Myocyte (in vitro differentiated cells): ENCODE data around the gene ZNF497. TPM values are rescaled to one million over a fixed set of nuclear protein-coding genes. Genes with fewer than 3 reads are reported as not detected.

ENCODE experiments used
- DNase-seq: peaks from one replicate; pipeline ENCODE4 v3.0.0-alpha.2; 2012; ENCODE audit warnings: low read depth
- total RNA-seq: library from RNA; depleted of rRNA; stranded (reverse); fragments of >200 nt; gene quantifications from 2 replicates; pipeline ENCODE4 v1.2.3, GENCODE V29; 2014

ZNF497 gene
- total RNA-seq, 1 donor from 2014 or later, result 1.7 TPM

DNA sequence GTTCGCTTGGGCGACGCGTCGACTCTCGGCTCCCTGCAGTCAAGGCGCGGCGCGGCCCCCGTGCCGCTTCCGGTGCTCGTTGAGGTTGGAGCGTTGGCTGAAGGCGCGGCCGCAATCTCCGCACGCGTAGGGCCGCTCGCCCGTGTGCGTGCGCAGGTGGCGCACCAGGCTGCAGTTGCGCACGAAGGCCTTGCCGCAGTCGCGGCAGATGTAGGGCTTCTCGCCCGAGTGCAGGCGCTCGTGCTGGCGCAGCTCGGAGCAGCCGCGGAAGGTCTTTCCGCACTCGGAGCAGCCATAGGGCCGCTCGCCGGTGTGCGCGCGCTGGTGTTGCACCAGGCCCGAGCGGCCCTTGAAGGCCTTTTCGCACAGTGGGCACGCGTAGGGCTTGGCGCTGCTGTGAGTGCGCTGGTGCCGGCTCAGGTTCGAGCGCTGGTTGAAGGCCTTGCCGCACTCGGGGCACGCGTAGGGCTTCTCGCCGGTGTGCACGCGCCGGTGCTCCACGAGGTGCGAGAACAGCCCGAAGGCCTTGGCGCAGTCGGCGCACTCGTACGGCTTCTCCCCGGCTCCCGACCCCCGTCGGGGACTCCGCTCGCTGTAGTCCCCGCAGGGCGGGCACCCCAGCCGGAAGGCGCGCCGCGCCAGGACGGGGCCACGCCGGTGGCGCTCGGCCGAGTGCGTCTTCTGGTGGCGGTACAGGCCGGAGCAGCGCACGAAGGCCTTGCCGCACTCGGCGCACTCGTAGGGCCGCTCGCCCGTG lies 5.3 kb upstream of the ZNF497 start:
- DNase-seq, result no peak

DNA sequence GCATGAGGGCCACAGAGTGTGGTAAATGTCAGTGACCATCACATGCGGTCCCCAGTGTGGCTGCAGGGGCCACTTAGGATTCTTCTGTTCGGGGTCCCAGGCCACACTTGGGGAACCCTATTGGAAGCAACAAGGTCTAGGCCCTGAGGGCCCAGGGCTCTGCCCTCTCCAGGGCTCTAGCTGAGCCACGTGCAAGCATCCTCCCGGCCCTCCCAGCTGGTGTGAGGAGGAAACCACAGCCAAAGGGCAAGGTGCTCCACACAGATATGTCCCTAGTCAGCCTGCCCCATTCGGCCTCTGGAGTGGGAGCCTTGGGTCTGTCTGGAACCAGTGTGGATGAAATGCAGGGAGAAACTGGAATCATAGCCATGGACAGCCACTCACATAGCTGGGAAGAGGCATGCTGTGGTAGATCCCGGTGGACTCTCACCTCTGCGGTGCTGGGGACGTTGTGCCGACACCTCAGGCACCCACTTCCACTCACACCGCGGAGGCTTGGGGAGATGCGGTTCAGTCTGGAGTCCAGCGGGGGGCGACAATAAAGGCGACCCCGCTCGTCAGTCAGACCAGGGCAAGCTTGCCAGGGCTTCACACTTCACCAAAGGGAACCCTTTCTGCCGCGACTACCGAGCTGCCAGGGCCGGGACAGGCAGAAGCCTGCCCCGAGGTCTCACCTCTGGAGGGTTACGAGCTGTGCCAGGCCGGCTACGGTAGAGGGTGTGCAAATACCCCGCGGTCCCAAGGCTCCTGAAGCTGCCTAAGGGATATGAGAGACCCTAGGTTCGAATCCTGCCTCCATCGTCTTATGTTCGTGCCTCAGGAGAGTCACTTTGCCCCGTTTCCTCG lies 4.3 kb upstream of the ZNF497 start:
- no peak for DNase-seq

DNA sequence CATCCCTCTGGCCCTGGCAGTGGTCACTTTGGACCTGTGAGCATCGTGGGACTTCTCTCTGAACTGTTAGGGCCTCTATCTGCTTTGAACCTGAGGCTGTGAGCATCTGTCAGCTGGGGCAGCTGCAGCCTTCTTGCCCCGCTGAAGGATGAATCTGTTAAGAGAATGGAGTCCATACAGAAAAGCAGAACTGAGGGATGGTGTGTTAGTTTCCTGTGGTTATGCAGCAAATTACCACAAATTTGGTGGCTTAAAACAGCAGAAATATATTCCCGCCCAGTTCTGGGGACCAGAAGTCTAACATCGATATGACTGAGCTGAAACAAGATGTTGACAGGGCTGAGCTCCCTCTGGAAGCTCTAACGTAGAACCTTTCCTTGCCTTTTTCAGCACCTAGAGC lies 1.6 kb upstream of the ZNF497 start:
- DNase-seq, result no peak

DNA sequence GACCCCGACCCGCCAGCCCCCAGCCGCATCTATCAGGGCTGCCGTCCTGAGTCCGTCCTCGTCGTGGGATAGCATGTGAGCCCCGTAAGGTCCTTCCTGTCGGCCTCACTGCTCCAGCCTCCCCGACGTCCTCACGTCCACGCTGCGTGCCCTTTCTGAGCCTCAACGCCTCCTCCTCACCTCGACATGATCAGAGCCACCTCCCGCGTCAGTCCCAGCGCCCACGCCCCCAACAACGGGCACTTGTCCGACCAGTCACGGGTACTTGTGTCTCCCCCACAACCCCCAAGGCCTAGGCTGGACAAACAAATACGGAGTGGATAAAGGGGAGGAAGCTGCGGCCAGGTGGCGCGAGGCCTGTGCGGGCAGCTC lies 665 bp downstream of the ZNF497 start:
- DNase-seq, result peak; percentile 59

DNA sequence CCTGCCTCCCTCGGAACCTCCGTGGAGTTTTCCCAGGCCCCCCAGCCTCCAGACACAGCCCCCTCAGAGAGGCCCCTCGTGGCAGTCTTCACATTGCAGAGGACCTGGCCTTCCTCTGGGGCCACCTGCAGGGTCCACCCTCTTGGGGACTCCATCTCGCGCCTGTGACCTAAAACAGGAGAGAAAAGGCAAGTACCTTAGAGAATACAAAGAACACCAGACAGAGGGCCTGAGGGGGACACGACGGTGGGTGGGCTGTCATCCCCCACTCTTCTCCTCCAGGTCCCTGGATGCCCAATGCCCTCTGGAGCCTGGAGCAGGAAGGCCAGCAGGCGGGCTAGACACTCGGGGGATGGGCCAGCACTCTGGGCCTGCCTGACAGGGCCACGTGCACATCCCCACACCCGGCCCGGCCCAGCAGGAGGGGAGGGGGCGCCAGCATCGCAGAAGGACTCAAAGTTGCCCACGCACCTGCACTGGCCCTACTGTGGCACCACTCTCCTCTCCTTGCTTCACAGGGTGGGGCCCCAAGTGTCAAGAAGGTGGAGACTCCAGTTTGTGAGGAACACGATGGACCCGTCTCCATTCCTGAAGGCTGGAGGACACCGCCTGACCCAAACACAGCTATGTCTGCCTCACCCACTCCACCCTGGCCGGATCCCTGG lies 4.9 kb downstream of the ZNF497 start:
- no peak for DNase-seq

- no peak for DNase-seq
Measured at GRCh38 chr19:58356766-58357480, 5.6 kb downstream of the ZNF497 start.

- peak; percentile 21 for DNase-seq
Measured at GRCh38 chr19:58355908-58356765, 6.4 kb downstream of the ZNF497 start.

DNA sequence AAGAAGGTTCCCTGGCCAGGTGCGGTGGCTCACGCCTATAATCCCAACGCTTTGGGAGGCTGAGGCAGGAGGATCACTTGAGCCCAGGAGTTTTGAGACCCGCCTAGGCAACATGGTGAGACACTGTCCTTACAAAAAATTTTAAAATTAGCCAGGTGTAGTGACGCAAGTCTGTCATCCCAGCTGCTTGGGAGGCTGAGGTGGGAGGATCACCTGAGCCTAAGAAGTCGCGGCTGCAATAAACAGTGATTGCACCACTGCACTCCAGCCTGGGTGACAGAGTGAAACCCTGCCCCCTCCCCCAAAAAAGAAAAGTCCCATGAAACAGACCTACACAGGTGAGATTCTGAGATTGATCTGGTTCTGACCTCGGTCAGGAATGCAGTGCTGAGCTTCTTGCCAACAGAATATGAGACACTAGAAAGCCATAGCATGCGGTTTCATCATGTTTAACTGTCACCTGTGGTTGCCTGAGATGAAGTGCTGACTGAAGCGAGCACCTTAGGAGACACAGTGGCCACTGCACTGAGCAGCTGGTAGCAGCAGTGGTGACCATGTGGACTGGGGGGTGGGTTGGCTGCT lies 7.2 kb downstream of the ZNF497 start:
- DNase-seq, result no peak

DNA sequence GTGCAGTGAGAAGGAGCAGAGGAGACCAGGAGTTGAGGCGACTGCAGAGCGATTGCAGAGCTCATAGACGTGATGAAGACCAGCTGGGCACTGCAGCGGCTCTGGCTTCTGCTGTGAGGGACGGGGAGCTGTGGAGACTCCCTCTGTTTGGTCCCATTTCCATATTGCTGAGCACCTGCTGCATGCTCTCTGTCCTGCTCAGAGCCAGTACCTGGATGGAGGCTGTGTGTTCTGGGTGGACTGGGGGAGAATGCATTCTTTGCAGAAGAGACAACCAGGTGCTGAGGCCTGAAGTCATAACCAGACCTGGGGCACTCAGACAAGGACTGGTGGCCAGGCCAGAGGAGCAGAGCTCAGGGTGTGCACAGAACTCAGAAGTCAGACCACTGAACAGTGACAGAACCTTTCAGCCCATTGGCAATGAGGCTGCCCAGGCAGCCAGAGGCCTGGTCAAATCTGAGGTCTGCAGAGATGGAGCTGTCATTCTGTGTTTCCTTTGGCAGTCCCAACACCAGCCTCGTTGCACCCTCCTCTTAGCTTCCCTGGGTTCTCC lies 8.0 kb downstream of the ZNF497 start:
- DNase-seq, result no peak

GRCh38 chr19:58353717-58354477 lies 8.7 kb downstream of the ZNF497 start:
- no peak for DNase-seq

DNA sequence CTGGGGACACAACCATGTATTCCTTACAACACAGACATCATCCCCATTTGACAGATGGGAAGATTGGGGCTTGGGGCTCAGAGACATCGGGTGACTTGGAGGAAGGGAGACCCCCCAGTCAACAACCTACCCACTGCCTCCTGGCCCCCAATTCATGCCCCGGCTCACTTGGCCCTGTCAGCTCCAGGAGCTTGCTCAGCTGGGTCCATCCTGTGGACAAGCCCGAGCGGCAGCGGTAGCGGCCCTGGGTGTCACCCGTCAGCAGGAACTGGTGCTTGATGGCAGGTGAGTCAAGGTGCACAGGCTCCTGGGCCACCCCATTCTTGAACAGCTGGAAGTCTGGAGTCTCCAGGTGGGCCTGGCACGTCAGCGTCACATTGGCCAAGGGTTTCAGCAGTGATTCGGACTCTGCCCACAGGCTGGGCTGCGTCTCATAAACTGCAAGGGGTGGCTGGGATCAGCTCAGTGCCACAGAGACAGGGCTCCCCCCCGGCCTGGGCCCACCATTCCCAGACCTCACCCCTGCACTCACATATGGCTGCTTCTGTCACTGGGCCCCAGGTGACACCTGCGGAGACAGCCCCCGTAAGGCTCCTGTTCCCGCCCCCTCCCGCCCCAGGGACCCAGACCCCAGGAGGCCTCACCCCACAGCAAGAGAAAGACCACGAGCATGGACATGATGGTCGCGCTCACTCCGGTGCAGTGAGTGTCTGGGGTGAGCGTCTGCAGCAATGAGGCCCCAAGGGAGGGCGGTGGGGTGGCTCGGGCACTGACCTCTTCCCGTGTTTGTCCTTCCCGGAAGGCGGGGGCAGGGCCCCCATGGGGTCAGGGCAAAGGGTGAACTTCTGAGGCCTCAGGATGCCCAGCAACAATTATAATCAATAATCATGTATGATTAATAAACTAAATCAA lies 9.5 kb downstream of the ZNF497 start, which contains the start of gene A1BG:
Gene A1BG (minus strand): TSS at position 733 of the 912 bp plus-strand sequence. CDS start 55 bp downstream, at position 678.
- DNase-seq, result no peak

DNA sequence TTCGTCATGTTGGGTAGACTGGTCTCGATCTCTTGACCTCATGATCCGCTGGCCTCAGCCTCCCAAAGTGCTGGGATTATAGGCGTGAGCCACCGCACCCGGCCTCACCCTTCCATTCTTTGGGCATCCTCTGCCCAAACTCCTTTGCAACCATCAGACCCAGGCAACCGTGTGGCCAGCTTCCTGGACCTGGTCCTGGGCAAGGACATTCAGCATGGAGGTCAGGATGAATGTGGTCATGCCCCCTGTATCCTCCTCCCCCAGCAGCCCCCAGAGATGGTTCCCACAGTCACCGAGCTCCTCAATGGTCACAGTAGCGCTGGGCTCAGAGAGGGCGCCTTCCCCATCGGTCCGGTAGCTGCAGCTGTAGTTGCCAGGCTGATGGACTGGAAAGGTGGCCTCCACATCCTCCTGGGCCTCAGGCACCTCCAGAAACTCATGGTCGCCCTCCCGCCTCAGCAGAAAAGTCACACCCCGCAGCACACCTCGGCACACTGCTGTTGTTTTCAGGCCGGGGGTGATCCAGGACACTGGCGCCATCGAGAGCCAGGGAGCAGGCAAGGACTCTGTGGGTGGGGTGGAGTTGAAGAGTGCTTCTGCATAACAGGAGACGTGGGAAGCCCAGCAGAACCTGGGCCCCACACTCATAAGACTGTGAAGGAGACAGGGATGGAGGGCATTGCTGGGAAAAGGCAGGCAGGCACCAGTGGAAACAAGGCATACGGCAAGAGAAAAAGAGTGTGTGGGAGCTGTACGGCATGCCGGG lies 10.4 kb downstream of the ZNF497 start:
- DNase-seq, result no peak

- DNase-seq, result no peak
Measured at GRCh38 chr19:58351558-58351878, 11.0 kb downstream of the ZNF497 start.

- DNase-seq, result no peak
Measured at GRCh38 chr19:58350871-58351557, 11.5 kb downstream of the ZNF497 start.

GRCh38 chr19:58350001-58350861 lies 12.3 kb downstream of the ZNF497 start:
- DNase-seq, result no peak

GRCh38 chr19:58349590-58349989 lies 13.0 kb downstream of the ZNF497 start:
- DNase-seq, result no peak
